CD14-positive monocyte (primary cell): Measurements from ENCODE around the gene TTC7B. TPM values are rescaled to one million over a fixed set of nuclear protein-coding genes. Genes with fewer than 3 reads are reported as not detected.

Experiments
- DNase-seq, 3 donors: peaks; one replicate each; pipeline ENCODE4 v3.0.0-alpha.2; 2011 to 2022
- H2AFZ ChIP-seq: 2 replicates; pipeline ENCODE4 v1.6.0; 2012; ENCODE audit warnings: mild to moderate bottlenecking, low read depth, low read length, inconsistent platforms; ENCODE audit not compliant: insufficient read depth, poor library complexity, severe bottlenecking
- H3K27ac ChIP-seq, 2 donors: 1 replicate in 1 of 2; 2 replicates in 1 of 2; pipeline ENCODE4 v1.5.1; 2012 to 2013; ENCODE audit warnings: low read length in 2 of 2, control low read depth in 1 of 2, inconsistent platforms in 1 of 2, low read depth in 1 of 2, mild to moderate bottlenecking in 1 of 2
- H3K27me3 ChIP-seq, 2 donors: one replicate each; pipeline versions ENCODE4 v1.6.0 to v1.6.1; 2011 to 2013; ENCODE audit warnings: low read length in 2 of 2; ENCODE audit not compliant: control insufficient read depth in 2 of 2, insufficient read depth in 2 of 2
- H3K36me3 ChIP-seq, 2 donors: replicated peaks in 1 of 2; 1 replicate in 1 of 2; 2 replicates in 1 of 2; pipeline versions ENCODE4 v1.5.1 to v1.6.1; 2012 to 2013; ENCODE audit warnings: low read length in 2 of 2, control low read depth in 1 of 2, inconsistent platforms in 1 of 2, mild to moderate bottlenecking in 1 of 2; ENCODE audit not compliant: insufficient read depth in 2 of 2, control insufficient read depth in 1 of 2
- H3K4me1 ChIP-seq, 2 donors: 1 replicate in 1 of 2; 2 replicates in 1 of 2; pipeline versions ENCODE4 v1.5.1 to v1.6.1; 2012 to 2013; ENCODE audit warnings: low read length in 2 of 2, control low read depth in 1 of 2, inconsistent platforms in 1 of 2, mild to moderate bottlenecking in 1 of 2, moderate library complexity in 1 of 2; ENCODE audit not compliant: insufficient read depth in 2 of 2, control insufficient read depth in 1 of 2
- H3K4me2 ChIP-seq: replicated peaks from 2 replicates; pipeline ENCODE3; 2012; ENCODE audit warnings: low read length, moderate library complexity, mild to moderate bottlenecking; ENCODE audit not compliant: poor library complexity, severe bottlenecking; ENCODE audit errors: extremely low read depth
- H3K4me3 ChIP-seq, 3 experiments: fragments of 200-600 bp in 1 of 3; sonication (generic) in 1 of 3; replicated peaks in 1 of 3; 1 replicate in 2 of 3; 2 replicates in 1 of 3; pipeline ENCODE4 v1.5.1; 2011 to 2013; ENCODE audit warnings: low read length in 3 of 3, mild to moderate bottlenecking in 3 of 3, control low read depth in 2 of 3, low read depth in 2 of 3, inconsistent platforms in 1 of 3, moderate library complexity in 1 of 3
- H3K79me2 ChIP-seq: 2 replicates; pipeline ENCODE4 v1.6.0; 2012; ENCODE audit warnings: mild to moderate bottlenecking, control low read depth, inconsistent platforms, low read length, moderate library complexity; ENCODE audit not compliant: insufficient read depth
- H3K9ac ChIP-seq: 2 replicates; pipeline ENCODE4 v1.6.0; 2017; ENCODE audit warnings: low read length, mild to moderate bottlenecking; ENCODE audit not compliant: insufficient read depth, poor library complexity, severe bottlenecking
- H3K9me3 ChIP-seq, 2 donors: replicated peaks in 1 of 2; 1 replicate in 1 of 2; 2 replicates in 1 of 2; pipeline versions ENCODE4 v1.5.1 to v1.6.1; 2012 to 2013; ENCODE audit warnings: low read length in 2 of 2, control low read depth in 1 of 2; ENCODE audit not compliant: control insufficient read depth in 1 of 2, insufficient read depth in 1 of 2
- H4K20me1 ChIP-seq: 2 replicates; pipeline ENCODE4 v1.6.0; 2012; ENCODE audit warnings: mild to moderate bottlenecking, low read length, control low read depth, moderate library complexity; ENCODE audit not compliant: insufficient read depth
- H3K27ac Mint-ChIP-seq, 7 donors: one replicate each; pipeline ENCODE4 v1.8.0; 2020; ENCODE audit warnings: mild to moderate bottlenecking in 7 of 7, mixed read lengths in 7 of 7, moderate library complexity in 6 of 7, inconsistent platforms in 2 of 7
- H3K27me3 Mint-ChIP-seq, 3 donors: one replicate each; pipeline ENCODE4 v1.8.0; 2021 to 2022; ENCODE audit warnings: low read depth in 3 of 3, mild to moderate bottlenecking in 3 of 3, mixed read lengths in 3 of 3, moderate library complexity in 3 of 3, inconsistent platforms in 1 of 3
- H3K36me3 Mint-ChIP-seq, 2 donors: one replicate each; pipeline ENCODE4 v1.8.0; 2020; ENCODE audit warnings: mixed read lengths in 2 of 2, inconsistent platforms in 1 of 2, mild to moderate bottlenecking in 1 of 2
- H3K4me1 Mint-ChIP-seq: one replicate; pipeline ENCODE4 v1.8.0; 2020; ENCODE audit warnings: mild to moderate bottlenecking, mixed read lengths
- H3K4me3 Mint-ChIP-seq, 2 donors: one replicate each; pipeline ENCODE4 v1.8.0; 2020; ENCODE audit warnings: mild to moderate bottlenecking in 2 of 2, mixed read lengths in 2 of 2, moderate library complexity in 1 of 2
- H3K9me3 Mint-ChIP-seq, 7 donors: one replicate each; pipeline ENCODE4 v1.8.0; 2020 to 2022; ENCODE audit warnings: mixed read lengths in 7 of 7, mild to moderate bottlenecking in 6 of 7, moderate library complexity in 6 of 7, inconsistent platforms in 2 of 7
- WGBS: methylation state at CpG from one replicate; pipeline ENCODE4 v1.1.5; 2013; ENCODE audit warnings: missing lambda C conversion rate; ENCODE audit not compliant: insufficient coverage; 5-methylcytosine and 5-hydroxymethylcytosine counted together
- intact Hi-C, 2 donors: fragments of 100-400 bp; cut with micrococcal nuclease; formaldehyde crosslinking; loops; one replicate each; pipeline versions ENCODE4 v1.15.0 to v1.15.1; 2023
- polyA plus RNA-seq, 3 donors: library from polyadenylated mRNA; depleted of rRNA in 1 of 3; unstranded in 2 of 3; stranded (reverse) in 1 of 3; fragments of 300-500 nt in 2 of 3; fragments of >200 nt in 1 of 3; fragmentation: Illumina TruSeq in 2 of 3; gene quantifications; 1 replicate in 2 of 3; 2 replicates in 1 of 3; pipeline ENCODE4 v1.2.3, GENCODE V29; 2012 to 2021
- TF ChIP-seq, protein P1 (sequence below): fragments of 200-600 bp; IDR thresholded peaks from one replicate; pipeline ENCODE4 v1.8.0; 2022; ENCODE audit warnings: antibody characterized with exemption, mild to moderate bottlenecking

Gene TTC7B
- polyA plus RNA-seq, 3 donors, result 0.87 to 2.6 (median 1.2) TPM

DNA sequence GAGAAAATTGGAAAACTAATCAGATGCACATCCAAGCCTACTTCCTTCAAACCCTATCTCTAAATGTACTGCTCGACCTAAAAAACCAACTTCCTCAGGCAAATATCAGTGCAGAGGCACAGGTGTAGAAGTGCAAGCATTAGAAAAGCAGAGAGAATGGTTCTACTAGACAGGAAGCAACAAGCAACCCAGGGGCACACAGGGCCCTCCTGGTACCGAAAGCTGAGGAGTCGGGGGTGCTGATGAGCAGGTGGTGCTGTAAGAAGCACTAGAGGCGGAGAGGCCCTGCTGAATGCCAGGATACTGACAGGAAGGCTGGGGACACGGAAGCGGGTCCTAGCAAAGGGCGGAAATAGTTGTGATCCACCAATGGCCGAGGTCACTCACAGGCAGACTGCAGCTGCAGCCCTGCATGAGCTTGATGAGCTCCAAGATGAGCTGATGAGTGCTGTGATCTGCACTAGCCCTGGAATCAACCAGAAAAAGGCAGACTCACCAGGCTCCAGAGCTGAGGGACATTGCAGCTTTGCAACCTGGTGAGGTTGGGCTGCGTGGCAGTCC lies 85.9 kb downstream of the TTC7B start:
- no peaks in the 10 kb centered on the region for H3K79me2 ChIP-seq
- H2AFZ ChIP-seq, result no peak overlapping the region
- no peaks in the 10 kb centered on the region for H4K20me1 ChIP-seq
- H3K9me3 Mint-ChIP-seq, result peaks cover 0 to 2% (median 0%) of the 10 kb centered on the region in 7 donors
- H3K4me1 ChIP-seq, result peaks cover 24 to 28% of the 10 kb centered on the region in 2 donors
- no peaks in the 10 kb centered on the region for H3K27me3 ChIP-seq
- no peak overlapping the region for H3K4me2 ChIP-seq
- H3K27ac ChIP-seq, result no peak overlapping the region
- no peaks in the 10 kb centered on the region for H3K36me3 ChIP-seq
- no peaks in the 10 kb centered on the region for H3K9me3 ChIP-seq
- no peak for DNase-seq
- TF ChIP-seq, protein P1, sequence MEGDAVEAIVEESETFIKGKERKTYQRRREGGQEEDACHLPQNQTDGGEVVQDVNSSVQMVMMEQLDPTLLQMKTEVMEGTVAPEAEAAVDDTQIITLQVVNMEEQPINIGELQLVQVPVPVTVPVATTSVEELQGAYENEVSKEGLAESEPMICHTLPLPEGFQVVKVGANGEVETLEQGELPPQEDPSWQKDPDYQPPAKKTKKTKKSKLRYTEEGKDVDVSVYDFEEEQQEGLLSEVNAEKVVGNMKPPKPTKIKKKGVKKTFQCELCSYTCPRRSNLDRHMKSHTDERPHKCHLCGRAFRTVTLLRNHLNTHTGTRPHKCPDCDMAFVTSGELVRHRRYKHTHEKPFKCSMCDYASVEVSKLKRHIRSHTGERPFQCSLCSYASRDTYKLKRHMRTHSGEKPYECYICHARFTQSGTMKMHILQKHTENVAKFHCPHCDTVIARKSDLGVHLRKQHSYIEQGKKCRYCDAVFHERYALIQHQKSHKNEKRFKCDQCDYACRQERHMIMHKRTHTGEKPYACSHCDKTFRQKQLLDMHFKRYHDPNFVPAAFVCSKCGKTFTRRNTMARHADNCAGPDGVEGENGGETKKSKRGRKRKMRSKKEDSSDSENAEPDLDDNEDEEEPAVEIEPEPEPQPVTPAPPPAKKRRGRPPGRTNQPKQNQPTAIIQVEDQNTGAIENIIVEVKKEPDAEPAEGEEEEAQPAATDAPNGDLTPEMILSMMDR, result no peak
- H3K36me3 Mint-ChIP-seq, result peaks cover 0 to 2% of the 10 kb centered on the region in 2 donors
- 97% methylated on average over 7 of the region's 9 CpGs for WGBS
- H3K4me3 ChIP-seq, result no peak overlapping the region
- intact Hi-C loops, result no loop called here
- H3K27me3 Mint-ChIP-seq, result peaks cover 0 to 1% (median 0%) of the 10 kb centered on the region in 3 donors
- no peak overlapping the region for H3K9ac ChIP-seq
- H3K4me3 Mint-ChIP-seq, result no peak overlapping the region
- H3K27ac Mint-ChIP-seq, result peak overlapping the region in 1 of 7 donors; percentile 70
- H3K4me1 Mint-ChIP-seq, result peaks cover 28% of the 10 kb centered on the region

DNA sequence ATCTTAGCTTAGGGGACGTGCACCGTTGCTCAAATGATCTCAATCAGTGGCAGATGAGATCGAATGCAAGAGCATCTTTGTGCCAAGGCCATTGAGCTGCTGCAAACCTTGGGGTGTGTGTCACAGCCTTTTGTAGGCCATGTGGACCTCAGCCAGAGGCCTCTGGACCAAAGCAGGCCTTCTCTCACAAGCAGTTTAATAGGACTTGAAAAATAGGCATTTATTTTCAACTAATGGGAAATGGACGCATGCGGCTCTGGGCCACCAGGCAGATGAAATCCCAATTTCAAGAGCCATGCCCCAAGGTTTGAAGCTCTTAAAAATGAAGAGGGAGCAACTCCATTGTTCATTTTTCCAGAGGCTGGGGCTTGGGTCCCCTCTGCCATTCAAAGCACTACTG lies 87.3 kb downstream of the TTC7B start:
- Mint-ChIP-seq H3K27ac (no peak overlapping the region), H3K9me3 (peaks cover 0 to 2% (median 0%) of the 10 kb centered on the region in 7 donors)
- WGBS, result 91% methylated on average over 4 of the region's 5 CpGs

More for the DNA sequence above, 87.3 kb downstream of the TTC7B start:
- H3K4me1 ChIP-seq, result peaks cover 24 to 28% of the 10 kb centered on the region in 2 donors
- no peak for DNase-seq
- no peaks in the 10 kb centered on the region for H3K27me3 ChIP-seq
- peaks cover 28% of the 10 kb centered on the region for H3K4me1 Mint-ChIP-seq
- intact Hi-C loops, result no loop called here
- TF ChIP-seq, protein P1, result no peak
- no peak overlapping the region for H3K9ac ChIP-seq
- no peaks in the 10 kb centered on the region for H3K9me3 ChIP-seq
- no peak overlapping the region for H2AFZ ChIP-seq
- no peaks in the 10 kb centered on the region for H3K36me3 ChIP-seq
- H3K27me3 Mint-ChIP-seq, result peaks cover 0 to 1% (median 0%) of the 10 kb centered on the region in 3 donors
- H3K27ac ChIP-seq, result no peak overlapping the region
- H3K36me3 Mint-ChIP-seq, result peaks cover 0 to 2% of the 10 kb centered on the region in 2 donors
- no peak overlapping the region for H3K4me3 ChIP-seq
- no peak overlapping the region for H3K4me3 Mint-ChIP-seq
- H3K79me2 ChIP-seq, result no peaks in the 10 kb centered on the region
- no peak overlapping the region for H3K4me2 ChIP-seq
- no peaks in the 10 kb centered on the region for H4K20me1 ChIP-seq
